ENCODE measurements around the gene NDUFA5. TPM values are rescaled to one million over a fixed set of nuclear protein-coding genes. Genes with fewer than 3 reads are reported as not detected.

NDUFA5 gene
- polyA plus RNA-seq, 1 of the 3 experiments (the other 2 are of a cell fraction): 10.9 TPM

DNA sequence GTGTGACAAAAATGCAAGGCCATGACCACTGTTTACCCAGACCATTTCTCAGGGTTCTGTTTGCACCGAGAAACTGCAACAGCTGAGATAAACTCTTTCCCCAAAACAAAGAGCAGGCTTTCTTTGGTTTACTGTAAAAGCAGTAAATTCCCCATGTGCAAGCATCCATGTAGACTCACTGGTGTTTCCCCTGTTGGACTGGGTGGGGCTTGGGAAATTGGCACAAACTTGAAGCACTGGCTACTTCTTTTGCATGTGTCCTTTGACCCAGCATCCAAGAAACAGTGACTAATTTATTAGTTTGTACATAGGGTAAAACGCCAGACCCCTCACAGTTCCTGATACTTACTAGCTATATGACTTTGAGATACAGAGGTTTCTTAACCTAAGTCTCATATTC is 35.6 kb downstream of the NDUFA5 start:
- H2AFZ ChIP-seq (ENCODE audit: low read depth): no peak overlapping the region
- H3K4me2 ChIP-seq: no peak overlapping the region
- H3K9me2 ChIP-seq: no peaks in the 10 kb centered on the region
- no peaks in the 10 kb centered on the region for H3K4me1 ChIP-seq (ENCODE audit: control insufficient read depth in 1 of 2, insufficient read depth in 2 of 2, low read depth in 1 of 2, low read length in 1 of 2)
- CTCF ChIA-PET: interaction anchor here (0.6 to 0.8 kb wide), 2 partner anchors 11 to 27 kb away, joined by 3 read pairs; no protein-coding TSS in a partner anchor
- no peaks in the 10 kb centered on the region for H3F3A ChIP-seq (replicated peaks; ENCODE audit: insufficient read depth)
- H3K27ac ChIP-seq (ENCODE audit: low read depth in 2 of 2, low read length in 1 of 2): no peak overlapping the region
- peaks cover 3% of the 10 kb centered on the region; the same call in 1 of the 2 replicates for H3K9me3 ChIP-seq
- no peak overlapping the region for H3K4me3 ChIP-seq (ENCODE audit: low read depth in 2 of 2, low read length in 1 of 2)
- H3K27me3 ChIP-seq (ENCODE audit: insufficient read depth): no peaks in the 10 kb centered on the region
- TF ChIP-seq TCF12 (IDR thresholded peaks at IDR 0.05): no peak
- TF ChIP-seq, protein P1, sequence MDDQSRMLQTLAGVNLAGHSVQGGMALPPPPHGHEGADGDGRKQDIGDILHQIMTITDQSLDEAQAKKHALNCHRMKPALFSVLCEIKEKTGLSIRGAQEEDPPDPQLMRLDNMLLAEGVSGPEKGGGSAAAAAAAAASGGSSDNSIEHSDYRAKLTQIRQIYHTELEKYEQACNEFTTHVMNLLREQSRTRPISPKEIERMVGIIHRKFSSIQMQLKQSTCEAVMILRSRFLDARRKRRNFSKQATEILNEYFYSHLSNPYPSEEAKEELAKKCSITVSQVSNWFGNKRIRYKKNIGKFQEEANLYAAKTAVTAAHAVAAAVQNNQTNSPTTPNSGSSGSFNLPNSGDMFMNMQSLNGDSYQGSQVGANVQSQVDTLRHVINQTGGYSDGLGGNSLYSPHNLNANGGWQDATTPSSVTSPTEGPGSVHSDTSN (IDR thresholded peaks at IDR 0.05): no peak
- TF ChIP-seq EP300 (IDR thresholded peaks at IDR 0.05; ENCODE audit: borderline replicate concordance in 1 of 2, low read depth in 1 of 2, low read length in 1 of 2): no peak
- TF ChIP-seq SIN3A (IDR thresholded peaks at IDR 0.05; ENCODE audit: borderline replicate concordance, low read depth, low read length): no peak
- no peak for TF ChIP-seq RCOR1 (IDR thresholded peaks at IDR 0.05; ENCODE audit: low read length)
- TF ChIP-seq RFX5 (IDR thresholded peaks at IDR 0.05; ENCODE audit: low read length): no peak
- no peak for TF ChIP-seq RXRA (IDR thresholded peaks at IDR 0.05; ENCODE audit: borderline replicate concordance, low read depth)
- no peak for TF ChIP-seq TAF1 (IDR thresholded peaks at IDR 0.05; ENCODE audit: borderline replicate concordance, low read depth, low read length)
- TF ChIP-seq POLR2AphosphoS5 (IDR thresholded peaks at IDR 0.05; ENCODE audit: low read depth, low read length): no peak
- TF ChIP-seq JUND (IDR thresholded peaks at IDR 0.05): no peak
- TF ChIP-seq SMC3 (IDR thresholded peaks at IDR 0.05; ENCODE audit: low read depth, low read length): no peak
- H3K79me2 ChIP-seq (ENCODE audit: insufficient read depth): no peaks in the 10 kb centered on the region
- no peaks in the 10 kb centered on the region for H4K20me1 ChIP-seq (ENCODE audit: insufficient read depth)
- 44% methylated on average over 2 of the region's 2 CpGs for WGBS (ENCODE audit: low lambda C conversion rate)
- no peak overlapping the region for H3K9ac ChIP-seq
- POLR2A ChIA-PET: no interaction called here
- no peak for DNase-seq
- H3K36me3 ChIP-seq (replicated peaks in 1 of 2; ENCODE audit: control insufficient read depth in 1 of 2, insufficient read depth in 2 of 2, low read length in 1 of 2): no peaks in the 10 kb centered on the region

DNA sequence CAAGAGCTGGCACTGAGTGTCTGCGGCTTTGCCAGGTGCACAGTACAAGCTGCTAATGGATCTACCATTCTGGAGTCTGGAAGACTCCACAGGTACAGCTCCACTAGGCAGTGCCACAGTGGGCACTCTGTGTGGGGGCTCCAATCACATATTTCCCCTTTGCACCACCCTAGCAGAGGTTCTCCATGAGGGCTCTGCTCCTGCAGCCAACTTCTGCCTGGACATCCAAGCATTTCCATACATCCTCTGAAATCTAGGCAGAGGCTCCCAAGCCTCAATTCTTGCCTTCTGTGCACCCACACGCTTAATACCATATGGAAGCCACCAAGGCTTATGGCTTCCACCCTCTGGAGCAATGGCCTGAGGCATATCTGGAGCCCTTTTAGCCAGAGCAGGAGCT is 52.4 kb downstream of the NDUFA5 start:
- H3K9me2 ChIP-seq: no peaks in the 10 kb centered on the region
- H3K4me3 ChIP-seq (ENCODE audit: low read depth in 2 of 2, low read length in 1 of 2): no peak overlapping the region; a peak in 1 of 4 replicates
- no peaks in the 10 kb centered on the region for H4K20me1 ChIP-seq (ENCODE audit: insufficient read depth)
- no peak overlapping the region for H3K9ac ChIP-seq
- no peak for DNase-seq
- no peaks in the 10 kb centered on the region for H3K9me3 ChIP-seq
- H3K4me1 ChIP-seq (ENCODE audit: control insufficient read depth in 1 of 2, insufficient read depth in 2 of 2, low read depth in 1 of 2, low read length in 1 of 2): no peaks in the 10 kb centered on the region
- no peaks in the 10 kb centered on the region for H3K36me3 ChIP-seq (replicated peaks in 1 of 2; ENCODE audit: control insufficient read depth in 1 of 2, insufficient read depth in 2 of 2, low read length in 1 of 2)
- H3K4me2 ChIP-seq: no peak overlapping the region
- 28% methylated on average over 2 of the region's 2 CpGs for WGBS (ENCODE audit: low lambda C conversion rate)
- H3K27ac ChIP-seq (ENCODE audit: low read depth in 2 of 2, low read length in 1 of 2): no peak overlapping the region
- H3K79me2 ChIP-seq (ENCODE audit: insufficient read depth): no peaks in the 10 kb centered on the region
- POLR2A ChIA-PET: no interaction called here
- no peaks in the 10 kb centered on the region for H3K27me3 ChIP-seq (ENCODE audit: insufficient read depth)
- no peak overlapping the region for H2AFZ ChIP-seq (ENCODE audit: low read depth)
- H3F3A ChIP-seq (replicated peaks; ENCODE audit: insufficient read depth): no peaks in the 10 kb centered on the region
- CTCF ChIA-PET: interaction anchor here (1.0 to 4.1 kb wide), 2 partner anchors 10 to 29 kb away, joined by 3 to 29 read pairs; partner anchors contain the start of gene IQUB
- TF ChIP-seq TEAD4 (IDR thresholded peaks at IDR 0.05; ENCODE audit: borderline replicate concordance, insufficient read depth) (no peak), MXI1 (IDR thresholded peaks at IDR 0.05; ENCODE audit: low read depth, low read length) (no peak), RCOR1 (IDR thresholded peaks at IDR 0.05; ENCODE audit: low read length) (no peak), CHD2 (IDR thresholded peaks at IDR 0.05; ENCODE audit: low read length, partially characterized antibody) (no peak), REST (IDR thresholded peaks at IDR 0.05; ENCODE audit: low read depth, low read length) (no peak), FOXJ3 (CRISPR knock-in tag; IDR thresholded peaks at IDR 0.05) (no peak), TAF1 (IDR thresholded peaks at IDR 0.05; ENCODE audit: borderline replicate concordance, low read depth, low read length) (no peak), EZH2phosphoT487 (IDR thresholded peaks at IDR 0.05; ENCODE audit: borderline replicate concordance, low read depth) (no peak), FOXM1 (IDR thresholded peaks at IDR 0.05; ENCODE audit: low read depth) (no peak), JUND (IDR thresholded peaks at IDR 0.05) (no peak)
- TF ChIP-seq, protein P1 (IDR thresholded peaks at IDR 0.05): no peak
- TF ChIP-seq, protein P2, sequence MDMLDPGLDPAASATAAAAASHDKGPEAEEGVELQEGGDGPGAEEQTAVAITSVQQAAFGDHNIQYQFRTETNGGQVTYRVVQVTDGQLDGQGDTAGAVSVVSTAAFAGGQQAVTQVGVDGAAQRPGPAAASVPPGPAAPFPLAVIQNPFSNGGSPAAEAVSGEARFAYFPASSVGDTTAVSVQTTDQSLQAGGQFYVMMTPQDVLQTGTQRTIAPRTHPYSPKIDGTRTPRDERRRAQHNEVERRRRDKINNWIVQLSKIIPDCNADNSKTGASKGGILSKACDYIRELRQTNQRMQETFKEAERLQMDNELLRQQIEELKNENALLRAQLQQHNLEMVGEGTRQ (IDR thresholded peaks at IDR 0.05; ENCODE audit: borderline replicate concordance, low read depth, low read length): no peak
